ENCODE data around the gene DDIT4. TPM values are rescaled to one million over a fixed set of nuclear protein-coding genes. Genes with fewer than 3 reads are reported as not detected.

Gene DDIT4
- total and polyA plus RNA-seq, 9 of the 15 experiments (the other 6 are each of a cell fraction or from before 2014, with no cell fraction given): 8.2 to 675 (median 159) TPM

DNA sequence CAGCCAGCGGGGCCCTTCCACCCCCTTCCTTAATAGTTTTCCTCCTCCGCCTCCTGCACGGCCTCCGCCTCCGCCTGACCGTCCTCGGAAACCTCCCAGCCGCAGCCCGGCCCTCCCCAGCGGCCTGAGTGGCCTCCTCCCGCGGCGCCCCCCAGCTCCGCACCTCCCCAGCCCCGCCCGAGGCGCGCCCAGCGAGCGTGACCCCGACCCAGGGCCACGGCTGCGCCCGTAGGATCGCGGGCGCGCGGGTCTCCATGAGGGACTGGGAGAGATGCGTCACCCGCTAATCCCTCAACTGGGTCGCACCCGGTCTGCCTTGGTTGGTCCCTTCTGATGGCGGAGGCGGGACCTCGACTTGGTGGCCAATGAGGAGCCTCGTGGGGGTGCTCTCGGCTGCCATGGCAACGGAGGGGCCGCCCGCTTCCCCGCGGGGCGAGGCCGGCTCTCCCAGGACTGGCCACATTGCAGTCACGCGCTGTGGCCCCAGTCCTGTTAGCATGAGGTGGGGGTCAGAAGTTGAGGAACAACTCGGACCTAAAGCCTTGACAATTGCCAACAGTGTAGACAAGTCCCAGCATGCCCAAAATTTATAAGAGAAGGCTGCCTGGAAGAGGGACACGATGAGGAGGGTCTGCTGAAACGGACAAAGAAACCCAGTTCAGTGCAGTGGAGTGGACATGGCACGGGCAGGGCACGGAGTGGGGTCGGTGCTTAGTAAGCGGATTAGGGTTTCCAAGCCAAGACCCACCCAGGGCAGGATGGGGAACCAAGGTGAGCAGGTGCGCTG is 24.3 kb downstream of the DDIT4 start (continued):
- TF ChIP-seq, protein P1, sequence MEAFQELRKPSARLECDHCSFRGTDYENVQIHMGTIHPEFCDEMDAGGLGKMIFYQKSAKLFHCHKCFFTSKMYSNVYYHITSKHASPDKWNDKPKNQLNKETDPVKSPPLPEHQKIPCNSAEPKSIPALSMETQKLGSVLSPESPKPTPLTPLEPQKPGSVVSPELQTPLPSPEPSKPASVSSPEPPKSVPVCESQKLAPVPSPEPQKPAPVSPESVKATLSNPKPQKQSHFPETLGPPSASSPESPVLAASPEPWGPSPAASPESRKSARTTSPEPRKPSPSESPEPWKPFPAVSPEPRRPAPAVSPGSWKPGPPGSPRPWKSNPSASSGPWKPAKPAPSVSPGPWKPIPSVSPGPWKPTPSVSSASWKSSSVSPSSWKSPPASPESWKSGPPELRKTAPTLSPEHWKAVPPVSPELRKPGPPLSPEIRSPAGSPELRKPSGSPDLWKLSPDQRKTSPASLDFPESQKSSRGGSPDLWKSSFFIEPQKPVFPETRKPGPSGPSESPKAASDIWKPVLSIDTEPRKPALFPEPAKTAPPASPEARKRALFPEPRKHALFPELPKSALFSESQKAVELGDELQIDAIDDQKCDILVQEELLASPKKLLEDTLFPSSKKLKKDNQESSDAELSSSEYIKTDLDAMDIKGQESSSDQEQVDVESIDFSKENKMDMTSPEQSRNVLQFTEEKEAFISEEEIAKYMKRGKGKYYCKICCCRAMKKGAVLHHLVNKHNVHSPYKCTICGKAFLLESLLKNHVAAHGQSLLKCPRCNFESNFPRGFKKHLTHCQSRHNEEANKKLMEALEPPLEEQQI (IDR thresholded peaks at IDR 0.05): no peak
- peak; percentile 93 for TF ChIP-seq FOSL1 (tag; conservative IDR thresholded peaks at IDR 0.05)
- TF ChIP-seq, protein P2, sequence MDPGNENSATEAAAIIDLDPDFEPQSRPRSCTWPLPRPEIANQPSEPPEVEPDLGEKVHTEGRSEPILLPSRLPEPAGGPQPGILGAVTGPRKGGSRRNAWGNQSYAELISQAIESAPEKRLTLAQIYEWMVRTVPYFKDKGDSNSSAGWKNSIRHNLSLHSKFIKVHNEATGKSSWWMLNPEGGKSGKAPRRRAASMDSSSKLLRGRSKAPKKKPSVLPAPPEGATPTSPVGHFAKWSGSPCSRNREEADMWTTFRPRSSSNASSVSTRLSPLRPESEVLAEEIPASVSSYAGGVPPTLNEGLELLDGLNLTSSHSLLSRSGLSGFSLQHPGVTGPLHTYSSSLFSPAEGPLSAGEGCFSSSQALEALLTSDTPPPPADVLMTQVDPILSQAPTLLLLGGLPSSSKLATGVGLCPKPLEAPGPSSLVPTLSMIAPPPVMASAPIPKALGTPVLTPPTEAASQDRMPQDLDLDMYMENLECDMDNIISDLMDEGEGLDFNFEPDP (CRISPR knock-in tag; IDR thresholded peaks at IDR 0.05): peak; percentile 77; the same call in 1 of the 2 replicates
- no peak for TF ChIP-seq MAFF (IDR thresholded peaks at IDR 0.05; ENCODE audit: low read length)
- TF ChIP-seq PHB2 (IDR thresholded peaks at IDR 0.05; ENCODE audit: low read depth): no peak
- TF ChIP-seq PML (IDR thresholded peaks at IDR 0.05; ENCODE audit: low read length): peak; percentile 30; the same call in 1 of the 2 replicates
- TF ChIP-seq ZNF165 (CRISPR knock-in tag; IDR thresholded peaks at IDR 0.05; ENCODE audit: borderline replicate concordance): peak; percentile 95
- TF ChIP-seq, protein P3, sequence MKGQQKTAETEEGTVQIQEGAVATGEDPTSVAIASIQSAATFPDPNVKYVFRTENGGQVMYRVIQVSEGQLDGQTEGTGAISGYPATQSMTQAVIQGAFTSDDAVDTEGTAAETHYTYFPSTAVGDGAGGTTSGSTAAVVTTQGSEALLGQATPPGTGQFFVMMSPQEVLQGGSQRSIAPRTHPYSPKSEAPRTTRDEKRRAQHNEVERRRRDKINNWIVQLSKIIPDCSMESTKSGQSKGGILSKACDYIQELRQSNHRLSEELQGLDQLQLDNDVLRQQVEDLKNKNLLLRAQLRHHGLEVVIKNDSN (CRISPR knock-in tag; IDR thresholded peaks at IDR 0.05): peak; percentile 94
- TF ChIP-seq TRIM28 (IDR thresholded peaks at IDR 0.05): no peak
- TF ChIP-seq SUPT5H (IDR thresholded peaks at IDR 0.05): 0 out of 2 replicates have a peak, but pooled peaks have one; percentile 6
- TF ChIP-seq ZNF75A (CRISPR knock-in tag; IDR thresholded peaks at IDR 0.05): peak; percentile 69; the same call in 1 of the 2 replicates
- peak; percentile 16; the same call in 1 of the 2 replicates for TF ChIP-seq ZC3H4 (CRISPR knock-in tag; IDR thresholded peaks at IDR 0.05; ENCODE audit: borderline replicate concordance)
- TF ChIP-seq PCBP1 (IDR thresholded peaks at IDR 0.05; ENCODE audit: low read depth, low read length, poor library complexity, severe bottlenecking): no peak
- TF ChIP-seq FOXJ2 (tag; IDR thresholded peaks at IDR 0.05): peak; percentile 97
- TF ChIP-seq, protein P4, sequence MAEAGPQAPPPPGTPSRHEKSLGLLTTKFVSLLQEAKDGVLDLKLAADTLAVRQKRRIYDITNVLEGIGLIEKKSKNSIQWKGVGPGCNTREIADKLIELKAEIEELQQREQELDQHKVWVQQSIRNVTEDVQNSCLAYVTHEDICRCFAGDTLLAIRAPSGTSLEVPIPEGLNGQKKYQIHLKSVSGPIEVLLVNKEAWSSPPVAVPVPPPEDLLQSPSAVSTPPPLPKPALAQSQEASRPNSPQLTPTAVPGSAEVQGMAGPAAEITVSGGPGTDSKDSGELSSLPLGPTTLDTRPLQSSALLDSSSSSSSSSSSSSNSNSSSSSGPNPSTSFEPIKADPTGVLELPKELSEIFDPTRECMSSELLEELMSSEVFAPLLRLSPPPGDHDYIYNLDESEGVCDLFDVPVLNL (CRISPR knock-in tag; IDR thresholded peaks at IDR 0.05; ENCODE audit: low read depth): no peak
- TF ChIP-seq ZNF175 (CRISPR knock-in tag; IDR thresholded peaks at IDR 0.05; ENCODE audit: low read depth): peak; percentile 94
- peak in 1 of 2 experiments; percentile 46; a peak in 2 of 4 replicates for TF ChIP-seq RCOR1 (IDR thresholded peaks at IDR 0.05; ENCODE audit: borderline replicate concordance in 1 of 2, low read depth in 2 of 2, low read length in 2 of 2)
